HCT116 (cell line): ENCODE data around the gene ARHGAP27. TPM values are rescaled to one million over a fixed set of nuclear protein-coding genes. Genes with fewer than 3 reads are reported as not detected.

ENCODE experiments used
- ATAC-seq: fragments of 200-7000 bp; cut with Tn5 transposase; 2 replicates; pipeline ENCODE4 v1.9.1; 2020; ENCODE audit warnings: mild to moderate bottlenecking, moderate library complexity
- BruUV-seq: library from RNA; stranded (reverse); fragments of 400-500 nt; replicated peaks from 2 replicates; lab custom pipeline; 2021; lab: Mats Ljungman, UMichigan
- CTCF ChIA-PET: fragments of 300-600 bp; sonication (Branson Sonifier 250); formaldehyde crosslinking; loops from one replicate; lab custom pipeline; 2021; ENCODE audit warnings: antibody characterized with exemption; lab: Charles Lee
- POLR2A ChIA-PET: fragments of 300-600, 350-600 bp; sonication (Branson Sonifier 250); formaldehyde crosslinking; loops from one replicate; lab custom pipeline; 2021; ENCODE audit warnings: antibody characterized with exemption; lab: Charles Lee
- RAD21 ChIA-PET, 2 experiments: fragments of 300-600 bp; sonication (Branson Sonifier 250); formaldehyde crosslinking; loops; one replicate each; lab custom pipeline; 2023; ENCODE audit warnings: low total read pairs in 2 of 2; ENCODE audit not compliant: uncharacterized antibody in 2 of 2, unreplicated experiment in 2 of 2, low non-redundant PET in 1 of 2; lab: Charles Lee
- DNase-seq: peaks from one replicate; pipeline ENCODE4 v3.0.0-alpha.2; 2010; ENCODE audit warnings: low read depth, low spot score
- H2AFZ ChIP-seq: fragments of 200-600 bp; shearing (Covaris generic), sonication (generic); 2 replicates; pipeline ENCODE4 v1.6.1; 2017; ENCODE audit warnings: low read depth, mixed run types, mixed read lengths, antibody characterized with exemption, low read length; ENCODE audit not compliant: poor library complexity, severe bottlenecking
- H3K27ac ChIP-seq: 2 replicates; pipeline ENCODE4 v1.5.1; 2012; ENCODE audit warnings: low read depth, low read length
- H3K27me3 ChIP-seq: fragments of 200-600 bp; sonication (generic); 2 replicates; pipeline ENCODE4 v1.6.1; 2016; ENCODE audit warnings: mixed run types, low read length, mixed read lengths; ENCODE audit not compliant: insufficient read depth
- H3K36me3 ChIP-seq, 2 experiments: fragments of 200-500 bp in 1 of 2; fragments of 200-600 bp in 1 of 2; sonication (Bioruptor generic) in 1 of 2; sonication (generic) in 1 of 2; 2 replicates each; pipeline versions ENCODE4 v1.5.1 to v1.6.1; 2014 to 2016; ENCODE audit warnings: low read length in 2 of 2, inconsistent platforms in 1 of 2, mixed read lengths in 1 of 2, mixed run types in 1 of 2; ENCODE audit not compliant: insufficient read depth in 2 of 2, control insufficient read depth in 1 of 2
- H3K4me1 ChIP-seq, 2 experiments: fragments of 200-600 bp in 1 of 2; sonication (generic) in 1 of 2; 2 replicates each; pipeline versions ENCODE4 v1.5.1 to v1.6.1; 2012 to 2017; ENCODE audit warnings: low read length in 2 of 2, inconsistent platforms in 1 of 2, mild to moderate bottlenecking in 1 of 2, mixed read lengths in 1 of 2, mixed run types in 1 of 2, moderate library complexity in 1 of 2; ENCODE audit not compliant: insufficient read depth in 2 of 2, control insufficient read depth in 1 of 2
- H3K4me2 ChIP-seq: fragments of 200-600 bp; sonication (generic); 2 replicates; pipeline ENCODE4 v1.6.1; 2017; ENCODE audit warnings: mixed run types, low read length, mixed read lengths
- H3K4me3 ChIP-seq, 2 experiments: fragments of 200-600 bp in 1 of 2; sonication (generic) in 1 of 2; replicated peaks in 1 of 2; 2 replicates each; pipeline ENCODE4 v1.5.1; 2011 to 2016; ENCODE audit warnings: low read length in 2 of 2, control low read depth in 1 of 2, low read depth in 1 of 2, mild to moderate bottlenecking in 1 of 2, mixed read lengths in 1 of 2, mixed run types in 1 of 2
- H3K79me2 ChIP-seq: fragments of 200-600 bp; sonication (generic); 2 replicates; pipeline ENCODE4 v1.6.1; 2017; ENCODE audit warnings: mild to moderate bottlenecking, mixed run types, low read length, moderate library complexity, mixed read lengths; ENCODE audit not compliant: insufficient read depth
- H3K9ac ChIP-seq: fragments of 200-600 bp; sonication (generic); 2 replicates; pipeline ENCODE4 v1.6.1; 2016; ENCODE audit warnings: low read length, mixed read lengths
- H3K9me2 ChIP-seq: fragments of 200-600 bp; sonication (generic), shearing (Covaris generic); 2 replicates; pipeline ENCODE4 v1.6.1; 2017; ENCODE audit warnings: mixed run types, mild to moderate bottlenecking, moderate library complexity; ENCODE audit not compliant: insufficient read depth
- H3K9me3 ChIP-seq, 2 experiments: fragments of 200-500 bp in 1 of 2; fragments of 200-600 bp in 1 of 2; sonication (Bioruptor generic) in 1 of 2; sonication (generic) in 1 of 2; 2 replicates each; pipeline ENCODE4 v1.6.1; 2014 to 2017; ENCODE audit warnings: low read length in 2 of 2, mixed read lengths in 2 of 2, inconsistent platforms in 1 of 2, low read depth in 1 of 2, mild to moderate bottlenecking in 1 of 2, mixed run types in 1 of 2, moderate library complexity in 1 of 2; ENCODE audit not compliant: control insufficient read depth in 1 of 2, insufficient read depth in 1 of 2
- H4K20me1 ChIP-seq: fragments of 200-600 bp; sonication (generic), shearing (Covaris generic); 2 replicates; pipeline ENCODE4 v1.6.1; 2017; ENCODE audit warnings: mixed run types, mild to moderate bottlenecking, moderate library complexity; ENCODE audit not compliant: insufficient read depth
- ATF3 ChIP-seq: IDR thresholded peaks from 2 replicates; pipeline ENCODE4 v1.6.1; 2012
- CBX3 ChIP-seq: IDR thresholded peaks from 2 replicates; pipeline ENCODE4 v1.6.1; 2012; ENCODE audit warnings: low read depth
- CEBPB ChIP-seq: IDR thresholded peaks from 2 replicates; pipeline ENCODE4 v1.6.1; 2012; ENCODE audit warnings: low read depth
- EGR1 ChIP-seq: IDR thresholded peaks from 2 replicates; pipeline ENCODE4 v1.6.1; 2012; ENCODE audit warnings: low read depth
- EZH2 ChIP-seq: fragments of 200-600 bp; sonication (generic); IDR thresholded peaks from 2 replicates; pipeline ENCODE4 v1.6.1; 2017; ENCODE audit warnings: antibody characterized with exemption, mixed run types
- FOSL1 ChIP-seq: IDR thresholded peaks from 2 replicates; pipeline ENCODE4 v1.6.1; 2012; ENCODE audit warnings: low read depth
- JUND ChIP-seq: IDR thresholded peaks from 2 replicates; pipeline ENCODE4 v1.6.1; 2012
- MAX ChIP-seq: IDR thresholded peaks from 2 replicates; pipeline ENCODE4 v1.6.1; 2012
- POLR2A ChIP-seq: IDR thresholded peaks from 2 replicates; pipeline ENCODE4 v1.7.0; 2011; ENCODE audit warnings: borderline replicate concordance; ENCODE audit not compliant: insufficient read depth, insufficient read length; ENCODE audit errors: extremely low read depth
- POLR2AphosphoS5 ChIP-seq: IDR thresholded peaks from 2 replicates; pipeline ENCODE4 v1.6.1; 2011; ENCODE audit warnings: mild to moderate bottlenecking, low read depth, low read length, moderate library complexity
- RAD21 ChIP-seq: IDR thresholded peaks from 2 replicates; pipeline ENCODE4 v1.6.1; 2012; ENCODE audit warnings: low read depth, mild to moderate bottlenecking
- SP1 ChIP-seq: IDR thresholded peaks from 2 replicates; pipeline ENCODE4 v1.6.1; 2012; ENCODE audit warnings: low read depth
- SRF ChIP-seq: IDR thresholded peaks from 2 replicates; pipeline ENCODE4 v1.6.1; 2012; ENCODE audit warnings: low read depth
- TCF7L2 ChIP-seq: IDR thresholded peaks from 2 replicates; pipeline ENCODE4 v1.7.0; 2011; ENCODE audit warnings: borderline replicate concordance, inconsistent platforms; ENCODE audit not compliant: insufficient read depth, insufficient read length; ENCODE audit errors: extremely low read depth
- YY1 ChIP-seq: IDR thresholded peaks from 2 replicates; pipeline ENCODE4 v1.6.1; 2011; ENCODE audit warnings: low read length, low read depth, moderate library complexity, mild to moderate bottlenecking; ENCODE audit not compliant: insufficient replicate concordance; ENCODE audit errors: extremely low read depth
- ZFX ChIP-seq: fragments of 450-650 bp; IDR thresholded peaks from 2 replicates; pipeline ENCODE4 v1.6.1; 2017
- ZNF274 ChIP-seq: fragments of 200-500 bp; sonication (Bioruptor generic); IDR thresholded peaks from 2 replicates; pipeline ENCODE4 v1.6.1; 2014; ENCODE audit warnings: mild to moderate bottlenecking, low read depth, low read length, inconsistent platforms
- intact Hi-C: fragments of 100-400 bp; cut with micrococcal nuclease; formaldehyde crosslinking; loops from 2 replicates; pipeline ENCODE4 v1.10.0; 2022
- total RNA-seq: library from RNA; stranded (reverse); gene quantifications from one replicate; pipeline ENCODE4 v1.2.1, GENCODE V29; 2021; ENCODE audit not compliant: unreplicated experiment
- TF ChIP-seq, protein P1 (sequence below): IDR thresholded peaks from 2 replicates; pipeline ENCODE4 v1.6.1; 2011; ENCODE audit warnings: mild to moderate bottlenecking, low read length, moderate library complexity; ENCODE audit not compliant: insufficient replicate concordance; ENCODE audit errors: extremely low read depth
- TF ChIP-seq, protein P2 (sequence below): IDR thresholded peaks from 2 replicates; pipeline ENCODE4 v1.6.1; 2012; ENCODE audit warnings: low read depth
- TF ChIP-seq, protein P3 (sequence below), 3 experiments: fragments of 200-600 bp in 1 of 3; sonication (generic) in 1 of 3; IDR thresholded peaks in 2 of 3; conservative IDR thresholded peaks in 1 of 3; 2 replicates each; pipeline ENCODE4 v1.5.1; 2012 to 2017; ENCODE audit warnings: low read depth in 2 of 3, low read length in 2 of 3, antibody characterized with exemption in 1 of 3, borderline replicate concordance in 1 of 3, control low read depth in 1 of 3, mild to moderate bottlenecking in 1 of 3, mixed read lengths in 1 of 3, mixed run types in 1 of 3, moderate library complexity in 1 of 3; ENCODE audit not compliant: insufficient read depth in 1 of 3

ARHGAP27 gene
- total RNA-seq, 1 experiment from 2014 or later, result 46.7 TPM

- no peak overlapping the region for H3K4me2 ChIP-seq
- RAD21 ChIA-PET, result no interaction called here
- peaks cover 24 to 44% of the 10 kb centered on the region in 2 experiments; a peak in 3 of 4 replicates for H3K4me1 ChIP-seq
- H3K27ac ChIP-seq, result no peak overlapping the region
- H3K9ac ChIP-seq, result no peak overlapping the region
- CTCF ChIA-PET, result no interaction called here
- no peak overlapping the region for H3K4me3 ChIP-seq
- H3K79me2 ChIP-seq, result no peaks in the 10 kb centered on the region
- POLR2A ChIA-PET, result no interaction called here
- no peaks in the 10 kb centered on the region for H3K9me3 ChIP-seq
- no peak for TF ChIP-seq CBX3
- no peak for TF ChIP-seq FOSL1
- TF ChIP-seq ZFX, result no peak
- no peak for TF ChIP-seq EGR1
- TF ChIP-seq JUND, result no peak
- TF ChIP-seq MAX, result no peak
- TF ChIP-seq ZNF274, result no peak
- no peak for TF ChIP-seq SRF
- TF ChIP-seq CEBPB, result no peak
- TF ChIP-seq, protein P1, sequence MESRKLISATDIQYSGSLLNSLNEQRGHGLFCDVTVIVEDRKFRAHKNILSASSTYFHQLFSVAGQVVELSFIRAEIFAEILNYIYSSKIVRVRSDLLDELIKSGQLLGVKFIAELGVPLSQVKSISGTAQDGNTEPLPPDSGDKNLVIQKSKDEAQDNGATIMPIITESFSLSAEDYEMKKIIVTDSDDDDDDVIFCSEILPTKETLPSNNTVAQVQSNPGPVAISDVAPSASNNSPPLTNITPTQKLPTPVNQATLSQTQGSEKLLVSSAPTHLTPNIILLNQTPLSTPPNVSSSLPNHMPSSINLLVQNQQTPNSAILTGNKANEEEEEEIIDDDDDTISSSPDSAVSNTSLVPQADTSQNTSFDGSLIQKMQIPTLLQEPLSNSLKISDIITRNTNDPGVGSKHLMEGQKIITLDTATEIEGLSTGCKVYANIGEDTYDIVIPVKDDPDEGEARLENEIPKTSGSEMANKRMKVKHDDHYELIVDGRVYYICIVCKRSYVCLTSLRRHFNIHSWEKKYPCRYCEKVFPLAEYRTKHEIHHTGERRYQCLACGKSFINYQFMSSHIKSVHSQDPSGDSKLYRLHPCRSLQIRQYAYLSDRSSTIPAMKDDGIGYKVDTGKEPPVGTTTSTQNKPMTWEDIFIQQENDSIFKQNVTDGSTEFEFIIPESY, result no peak
- TF ChIP-seq EZH2, result no peak
- TF ChIP-seq, protein P2, sequence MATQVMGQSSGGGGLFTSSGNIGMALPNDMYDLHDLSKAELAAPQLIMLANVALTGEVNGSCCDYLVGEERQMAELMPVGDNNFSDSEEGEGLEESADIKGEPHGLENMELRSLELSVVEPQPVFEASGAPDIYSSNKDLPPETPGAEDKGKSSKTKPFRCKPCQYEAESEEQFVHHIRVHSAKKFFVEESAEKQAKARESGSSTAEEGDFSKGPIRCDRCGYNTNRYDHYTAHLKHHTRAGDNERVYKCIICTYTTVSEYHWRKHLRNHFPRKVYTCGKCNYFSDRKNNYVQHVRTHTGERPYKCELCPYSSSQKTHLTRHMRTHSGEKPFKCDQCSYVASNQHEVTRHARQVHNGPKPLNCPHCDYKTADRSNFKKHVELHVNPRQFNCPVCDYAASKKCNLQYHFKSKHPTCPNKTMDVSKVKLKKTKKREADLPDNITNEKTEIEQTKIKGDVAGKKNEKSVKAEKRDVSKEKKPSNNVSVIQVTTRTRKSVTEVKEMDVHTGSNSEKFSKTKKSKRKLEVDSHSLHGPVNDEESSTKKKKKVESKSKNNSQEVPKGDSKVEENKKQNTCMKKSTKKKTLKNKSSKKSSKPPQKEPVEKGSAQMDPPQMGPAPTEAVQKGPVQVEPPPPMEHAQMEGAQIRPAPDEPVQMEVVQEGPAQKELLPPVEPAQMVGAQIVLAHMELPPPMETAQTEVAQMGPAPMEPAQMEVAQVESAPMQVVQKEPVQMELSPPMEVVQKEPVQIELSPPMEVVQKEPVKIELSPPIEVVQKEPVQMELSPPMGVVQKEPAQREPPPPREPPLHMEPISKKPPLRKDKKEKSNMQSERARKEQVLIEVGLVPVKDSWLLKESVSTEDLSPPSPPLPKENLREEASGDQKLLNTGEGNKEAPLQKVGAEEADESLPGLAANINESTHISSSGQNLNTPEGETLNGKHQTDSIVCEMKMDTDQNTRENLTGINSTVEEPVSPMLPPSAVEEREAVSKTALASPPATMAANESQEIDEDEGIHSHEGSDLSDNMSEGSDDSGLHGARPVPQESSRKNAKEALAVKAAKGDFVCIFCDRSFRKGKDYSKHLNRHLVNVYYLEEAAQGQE, result no peak
- no peak for TF ChIP-seq TCF7L2
- TF ChIP-seq, protein P3, sequence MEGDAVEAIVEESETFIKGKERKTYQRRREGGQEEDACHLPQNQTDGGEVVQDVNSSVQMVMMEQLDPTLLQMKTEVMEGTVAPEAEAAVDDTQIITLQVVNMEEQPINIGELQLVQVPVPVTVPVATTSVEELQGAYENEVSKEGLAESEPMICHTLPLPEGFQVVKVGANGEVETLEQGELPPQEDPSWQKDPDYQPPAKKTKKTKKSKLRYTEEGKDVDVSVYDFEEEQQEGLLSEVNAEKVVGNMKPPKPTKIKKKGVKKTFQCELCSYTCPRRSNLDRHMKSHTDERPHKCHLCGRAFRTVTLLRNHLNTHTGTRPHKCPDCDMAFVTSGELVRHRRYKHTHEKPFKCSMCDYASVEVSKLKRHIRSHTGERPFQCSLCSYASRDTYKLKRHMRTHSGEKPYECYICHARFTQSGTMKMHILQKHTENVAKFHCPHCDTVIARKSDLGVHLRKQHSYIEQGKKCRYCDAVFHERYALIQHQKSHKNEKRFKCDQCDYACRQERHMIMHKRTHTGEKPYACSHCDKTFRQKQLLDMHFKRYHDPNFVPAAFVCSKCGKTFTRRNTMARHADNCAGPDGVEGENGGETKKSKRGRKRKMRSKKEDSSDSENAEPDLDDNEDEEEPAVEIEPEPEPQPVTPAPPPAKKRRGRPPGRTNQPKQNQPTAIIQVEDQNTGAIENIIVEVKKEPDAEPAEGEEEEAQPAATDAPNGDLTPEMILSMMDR (IDR thresholded peaks at IDR 0.05 in 2 of 3, conservative IDR thresholded peaks at IDR 0.05 in 1 of 3; ENCODE audit: borderline replicate concordance in 1 of 3, insufficient read depth in 1 of 3, low read depth in 2 of 3, low read length in 2 of 3), result no peak
- TF ChIP-seq SP1, result no peak
- no peak for TF ChIP-seq YY1
- TF ChIP-seq ATF3, result no peak
- TF ChIP-seq POLR2A, result no peak
- no peak for TF ChIP-seq RAD21
- TF ChIP-seq POLR2AphosphoS5, result no peak
- H3K36me3 ChIP-seq, result no peaks in the 10 kb centered on the region
- no peak for ATAC-seq
- no peak for DNase-seq
- no peaks in the 10 kb centered on the region for H3K27me3 ChIP-seq
- no peak overlapping the region for H2AFZ ChIP-seq
- BruUV-seq, result no TSS peak
- no peaks in the 10 kb centered on the region for H4K20me1 ChIP-seq
- H3K9me2 ChIP-seq, result no peaks in the 10 kb centered on the region
- intact Hi-C loops, result no loop called here
Observed at GRCh38 chr17:45436625-45437464, 4.2 kb upstream of the ARHGAP27 start.
